SKM-1 treated with dmso at 0.1 percent for 144 hours (cell line): ENCODE data around the gene BCDIN3D.
"Not testable (repeated sequence)": the region's sequence is repeated elsewhere in the genome, so short reads cannot be mapped to it uniquely, and the experiment has no call there.

ENCODE experiments used
- DNase-seq: peaks from one replicate; lab custom pipeline; 2025; ENCODE audit not compliant: unreplicated experiment; lab: John Stamatoyannopoulos, UW

Gene BCDIN3D

GRCh38 chr12:49877066-49877465 lies 34.2 kb upstream of the BCDIN3D start:
- no peak for DNase-seq

GRCh38 chr12:49876070-49876469 lies 33.2 kb upstream of the BCDIN3D start:
- DNase-seq, result no peak

GRCh38 chr12:49875115-49875720 lies 32.3 kb upstream of the BCDIN3D start:
- no peak for DNase-seq

- DNase-seq, result no peak
Observed at GRCh38 chr12:49874142-49874897, 31.4 kb upstream of the BCDIN3D start.

GRCh38 chr12:49873361-49873934 lies 30.5 kb upstream of the BCDIN3D start:
- no peak for DNase-seq

GRCh38 chr12:49872781-49873181 lies 29.9 kb upstream of the BCDIN3D start:
- no peak for DNase-seq

- no peak for DNase-seq
Observed at GRCh38 chr12:49872381-49872780, 29.5 kb upstream of the BCDIN3D start.

- DNase-seq, result not testable (repeated sequence)
Observed at GRCh38 chr12:49871811-49872251, 28.9 kb upstream of the BCDIN3D start.

- no peak for DNase-seq
Observed at GRCh38 chr12:49871263-49871561, 28.3 kb upstream of the BCDIN3D start.

- no peak for DNase-seq
Observed at GRCh38 chr12:49870501-49871262, 27.8 kb upstream of the BCDIN3D start.

GRCh38 chr12:49869816-49870500 lies 27.1 kb upstream of the BCDIN3D start:
- no peak for DNase-seq

- no peak for DNase-seq
Observed at GRCh38 chr12:49868952-49869815, 26.3 kb upstream of the BCDIN3D start.

- DNase-seq, result no peak
Observed at GRCh38 chr12:49868449-49868848, 25.5 kb upstream of the BCDIN3D start.

- DNase-seq, result no peak
Observed at GRCh38 chr12:49867570-49868341, 24.9 kb upstream of the BCDIN3D start.

- peak; percentile 8 for DNase-seq
Observed at GRCh38 chr12:49866859-49867569, 24.1 kb upstream of the BCDIN3D start.

- DNase-seq, result no peak
Observed at GRCh38 chr12:49865782-49866135, 22.9 kb upstream of the BCDIN3D start.

- no peak for DNase-seq
Observed at GRCh38 chr12:49865109-49865781, 22.3 kb upstream of the BCDIN3D start.

- DNase-seq, result no peak
Observed at GRCh38 chr12:49864798-49865090, 21.8 kb upstream of the BCDIN3D start.
